Naive thymus-derived CD4-positive, alpha-beta T cell (primary cell): ENCODE data around the gene CXCL8. TPM values are rescaled to one million over a fixed set of nuclear protein-coding genes. Genes with fewer than 3 reads are reported as not detected.
"Not testable (repeated sequence)": the region's sequence is repeated elsewhere in the genome, so short reads cannot be mapped to it uniquely, and the experiment has no call there.

Experiments used
- ATAC-seq: fragments of 150-1000 bp; cut with Tn5 transposase; 2 replicates; pipeline ENCODE4 v1.10.0; 2021; ENCODE audit warnings: mild to moderate bottlenecking, moderate library complexity
- CTCF ChIA-PET: fragments of 350-600 bp; sonication (Branson Sonifier 250); formaldehyde crosslinking; loops from one replicate; lab custom pipeline; 2021; ENCODE audit warnings: antibody characterized with exemption; lab: Charles Lee
- POLR2A ChIA-PET: fragments of 350-600 bp; sonication (Branson Sonifier 250); formaldehyde crosslinking; loops from one replicate; lab custom pipeline; 2021; ENCODE audit warnings: antibody characterized with exemption, inconsistent platforms; lab: Charles Lee
- DNase-seq, 9 donors: peaks; one replicate each; pipeline versions ENCODE4 v3.0.0 to v3.0.0-alpha.2; 2020 to 2022; ENCODE audit warnings: mixed read lengths in 1 of 9
- H3K27ac ChIP-seq: one replicate; pipeline ENCODE4 v1.7.0; 2013; ENCODE audit warnings: mild to moderate bottlenecking, low read depth, low read length, moderate library complexity
- H3K27me3 ChIP-seq, 2 donors: one replicate each; pipeline ENCODE4 v1.7.0; 2013; ENCODE audit warnings: low read length in 2 of 2, mild to moderate bottlenecking in 2 of 2, moderate library complexity in 2 of 2; ENCODE audit not compliant: control insufficient read depth in 2 of 2, insufficient read depth in 2 of 2
- H3K36me3 ChIP-seq, 3 experiments: 1 replicate in 2 of 3; 2 replicates in 1 of 3; pipeline ENCODE4 v1.7.0; 2013; ENCODE audit warnings: low read length in 3 of 3, mild to moderate bottlenecking in 3 of 3, moderate library complexity in 1 of 3; ENCODE audit not compliant: insufficient read depth in 3 of 3, control insufficient read depth in 2 of 3
- H3K4me1 ChIP-seq, 2 donors: one replicate each; pipeline ENCODE4 v1.7.0; 2013; ENCODE audit warnings: low read length in 2 of 2, mild to moderate bottlenecking in 2 of 2, moderate library complexity in 1 of 2; ENCODE audit not compliant: control insufficient read depth in 2 of 2, insufficient read depth in 2 of 2
- H3K4me3 ChIP-seq: 2 replicates; pipeline ENCODE4 v1.7.0; 2013; ENCODE audit warnings: mild to moderate bottlenecking, low read length
- H3K9me3 ChIP-seq, 3 experiments: 1 replicate in 2 of 3; 2 replicates in 1 of 3; pipeline ENCODE4 v1.7.0; 2013; ENCODE audit warnings: low read length in 3 of 3; ENCODE audit not compliant: control insufficient read depth in 2 of 3
- H3K27ac Mint-ChIP-seq, 9 donors: one replicate each; pipeline ENCODE4 v1.8.0; 2020 to 2022; ENCODE audit warnings: mixed read lengths in 9 of 9, mild to moderate bottlenecking in 8 of 9, moderate library complexity in 5 of 9, inconsistent platforms in 2 of 9
- H3K27me3 Mint-ChIP-seq, 5 donors: one replicate each; pipeline ENCODE4 v1.8.0; 2021 to 2022; ENCODE audit warnings: mixed read lengths in 5 of 5, mild to moderate bottlenecking in 1 of 5
- H3K36me3 Mint-ChIP-seq, 5 donors: one replicate each; pipeline ENCODE4 v1.8.0; 2020 to 2022; ENCODE audit warnings: mixed read lengths in 5 of 5, mild to moderate bottlenecking in 3 of 5, inconsistent platforms in 1 of 5
- H3K4me1 Mint-ChIP-seq, 7 donors: one replicate each; pipeline ENCODE4 v1.8.0; 2020 to 2022; ENCODE audit warnings: mixed read lengths in 7 of 7, mild to moderate bottlenecking in 3 of 7, inconsistent platforms in 1 of 7
- H3K4me3 Mint-ChIP-seq, 10 donors: one replicate each; pipeline ENCODE4 v1.8.0; 2020 to 2022; ENCODE audit warnings: mild to moderate bottlenecking in 10 of 10, mixed read lengths in 10 of 10, moderate library complexity in 6 of 10, inconsistent platforms in 2 of 10
- H3K9me3 Mint-ChIP-seq, 11 donors: one replicate each; pipeline ENCODE4 v1.8.0; 2020 to 2022; ENCODE audit warnings: mixed read lengths in 11 of 11, mild to moderate bottlenecking in 4 of 11, inconsistent platforms in 1 of 11, moderate library complexity in 1 of 11
- intact Hi-C, 2 donors: fragments of 100-400 bp; cut with micrococcal nuclease; formaldehyde crosslinking; loops; one replicate each; pipeline ENCODE4 v1.15.1; 2023
- polyA plus RNA-seq, 2 donors: library from polyadenylated mRNA; unstranded; fragments of 300-500 nt; fragmentation: Illumina TruSeq; gene quantifications; one replicate each; pipeline ENCODE4 v1.2.3, GENCODE V29; 2021
- total RNA-seq, 6 experiments: library from RNA in 5 of 6; stranded (reverse) in 5 of 6; gene quantifications; 1 replicate in 5 of 6; 2 replicates in 1 of 6; pipeline ENCODE4 v1.2.3 and lab custom pipeline; 2021 to 2026

The CXCL8 gene
- total and polyA plus RNA-seq, 7 experiments from 2014 or later: 0.20 to 501 (median 3.6) TPM; not detected in 1

DNA sequence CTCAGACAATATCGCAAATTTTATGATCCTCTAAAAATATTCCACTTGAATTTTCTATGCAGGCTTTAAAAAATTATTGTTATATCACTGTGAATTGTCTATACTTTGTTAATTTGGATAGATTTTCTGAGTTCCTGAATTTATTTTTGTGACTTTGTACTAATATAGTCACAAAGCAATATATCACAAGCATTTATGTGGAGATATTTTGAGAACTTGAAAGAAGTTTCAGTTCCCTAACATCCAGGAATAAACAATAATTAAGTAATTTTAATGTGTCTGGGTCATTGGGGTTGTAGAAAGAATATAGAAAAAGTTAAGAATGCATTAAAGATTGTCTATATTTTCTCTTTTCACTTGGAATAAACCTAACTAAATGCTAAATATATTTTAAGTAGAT lies 32.0 kb downstream of the CXCL8 start:
- no peaks in the 10 kb centered on the region for H3K4me1 Mint-ChIP-seq
- ChIA-PET POLR2A (no interaction called here), CTCF (no interaction called here)
- Histone ChIP-seq H3K27me3 (no peaks in the 10 kb centered on the region), H3K4me1 (no peaks in the 10 kb centered on the region), H3K36me3 (no peaks in the 10 kb centered on the region), H3K9me3 (no peaks in the 10 kb centered on the region), H3K4me3 (no peak overlapping the region), H3K27ac (no peak overlapping the region)
- no peak overlapping the region for H3K27ac Mint-ChIP-seq
- peaks cover 0 to 5% (median 0%) of the 10 kb centered on the region in 11 donors for H3K9me3 Mint-ChIP-seq
- peaks cover 0 to 6% (median 0%) of the 10 kb centered on the region in 5 donors for H3K27me3 Mint-ChIP-seq
- H3K36me3 Mint-ChIP-seq: no peaks in the 10 kb centered on the region
- H3K4me3 Mint-ChIP-seq: no peak overlapping the region
- DNase-seq (no peak), ATAC-seq (no peak)
- intact Hi-C loops: no loop called here

- H3K36me3 Mint-ChIP-seq, H3K4me3 ChIP-seq, H3K4me3 Mint-ChIP-seq, H3K27ac ChIP-seq, H3K36me3 ChIP-seq, H3K9me3 Mint-ChIP-seq, DNase-seq, H3K4me1 ChIP-seq, H3K27ac Mint-ChIP-seq, H3K27me3 Mint-ChIP-seq, H3K27me3 ChIP-seq, H3K9me3 ChIP-seq, intact Hi-C loops, CTCF ChIA-PET, H3K4me1 Mint-ChIP-seq, ATAC-seq, POLR2A ChIA-PET: not testable (repeated sequence)
These were observed 34.0 kb downstream of the CXCL8 start for GRCh38 chr4:73774406-73774805.

DNA sequence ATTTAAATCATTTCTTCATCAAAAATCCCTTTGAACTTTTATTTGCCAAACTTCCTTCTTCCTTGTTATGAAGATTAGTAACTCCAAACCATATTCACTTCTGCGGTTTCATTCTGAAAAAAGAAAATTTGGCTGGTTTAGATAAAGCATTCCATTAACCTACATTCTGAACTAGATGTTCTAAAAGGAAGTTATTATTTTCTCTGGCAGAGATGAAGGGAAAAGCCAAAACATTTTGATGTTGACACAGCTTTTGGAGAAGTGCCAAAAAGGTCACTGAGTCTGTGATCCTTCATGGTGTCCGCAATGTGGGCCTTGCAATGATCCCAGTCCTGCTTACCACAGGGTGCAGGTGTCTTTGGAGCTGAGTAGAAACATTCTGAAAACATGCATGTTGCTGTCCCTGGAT lies 36.0 kb downstream of the CXCL8 start:
- Mint-ChIP-seq H3K4me1 (no peaks in the 10 kb centered on the region), H3K27me3 (peaks cover 0 to 6% (median 0%) of the 10 kb centered on the region in 5 donors), H3K27ac (no peak overlapping the region), H3K9me3 (peaks cover 0 to 2% (median 0%) of the 10 kb centered on the region in 11 donors), H3K36me3 (no peaks in the 10 kb centered on the region), H3K4me3 (no peak overlapping the region)
- ChIA-PET POLR2A (no interaction called here), CTCF (no interaction called here)
- Histone ChIP-seq H3K27me3 (no peaks in the 10 kb centered on the region), H3K9me3 (no peaks in the 10 kb centered on the region), H3K4me3 (no peak overlapping the region), H3K4me1 (no peaks in the 10 kb centered on the region), H3K27ac (no peak overlapping the region), H3K36me3 (no peaks in the 10 kb centered on the region)
- ATAC-seq (no peak), DNase-seq (no peak)
- intact Hi-C loops: no loop called here

- H3K27me3 ChIP-seq: no peaks in the 10 kb centered on the region
- Mint-ChIP-seq H3K27ac (no peak overlapping the region), H3K4me1 (no peaks in the 10 kb centered on the region), H3K27me3 (peaks cover 0 to 6% (median 0%) of the 10 kb centered on the region in 5 donors), H3K4me3 (no peak overlapping the region), H3K9me3 (peaks cover 0 to 2% (median 0%) of the 10 kb centered on the region in 11 donors), H3K36me3 (no peaks in the 10 kb centered on the region)
- no peak overlapping the region for H3K27ac ChIP-seq
- no peak for ATAC-seq
- H3K4me3 ChIP-seq: no peak overlapping the region
- H3K36me3 ChIP-seq: no peaks in the 10 kb centered on the region
- no peak for DNase-seq
- intact Hi-C loops: no loop called here
- no peaks in the 10 kb centered on the region for H3K4me1 ChIP-seq
- POLR2A ChIA-PET: no interaction called here
- CTCF ChIA-PET: no interaction called here
- no peaks in the 10 kb centered on the region for H3K9me3 ChIP-seq
These were observed 37.2 kb downstream of the CXCL8 start for GRCh38 chr4:73777612-73778011.

GRCh38 chr4:73780243-73780642 lies 39.9 kb downstream of the CXCL8 start:
- Histone ChIP-seq H3K36me3 (no peaks in the 10 kb centered on the region), H3K27ac (no peak overlapping the region), H3K4me1 (no peaks in the 10 kb centered on the region), H3K27me3 (no peaks in the 10 kb centered on the region), H3K4me3 (no peak overlapping the region), H3K9me3 (no peaks in the 10 kb centered on the region)
- H3K36me3 Mint-ChIP-seq: no peaks in the 10 kb centered on the region
- ChIA-PET CTCF (no interaction called here), POLR2A (no interaction called here)
- H3K9me3 Mint-ChIP-seq: peaks cover 0 to 2% (median 0%) of the 10 kb centered on the region in 11 donors
- DNase-seq (no peak), ATAC-seq (no peak)
- intact Hi-C loops: no loop called here
- H3K27ac Mint-ChIP-seq: no peak overlapping the region
- peaks cover 0 to 6% (median 0%) of the 10 kb centered on the region in 5 donors for H3K27me3 Mint-ChIP-seq
- no peak overlapping the region for H3K4me3 Mint-ChIP-seq
- no peaks in the 10 kb centered on the region for H3K4me1 Mint-ChIP-seq

DNA sequence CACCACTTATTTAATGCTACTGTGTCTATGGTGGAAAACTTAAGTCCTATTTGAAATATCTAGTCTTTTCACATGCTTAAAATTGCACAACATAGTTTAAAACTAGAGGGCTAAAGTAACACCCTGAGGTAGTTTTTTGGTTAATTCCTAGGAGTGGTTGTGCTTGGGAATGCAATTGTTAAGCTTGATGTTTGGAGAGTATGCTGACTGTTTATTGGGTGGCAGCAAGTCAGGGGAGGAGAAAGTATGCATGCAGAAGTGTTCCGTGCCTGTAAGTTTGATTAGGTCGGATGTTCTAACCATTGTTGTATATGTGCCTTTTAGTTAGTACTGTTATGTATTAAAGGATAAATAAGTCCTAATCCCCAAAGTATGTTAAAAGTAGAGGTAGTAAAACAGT lies 40.5 kb downstream of the CXCL8 start:
- no peak for ATAC-seq
- peaks cover 0 to 6% (median 3%) of the 10 kb centered on the region in 5 donors for H3K27me3 Mint-ChIP-seq
- H3K36me3 ChIP-seq: no peaks in the 10 kb centered on the region
- H3K27me3 ChIP-seq: no peaks in the 10 kb centered on the region
- intact Hi-C loops: no loop called here
- no peaks in the 10 kb centered on the region for H3K9me3 ChIP-seq
- no peak for DNase-seq
- no peaks in the 10 kb centered on the region for H3K4me1 Mint-ChIP-seq
- no peak overlapping the region for H3K4me3 Mint-ChIP-seq
- no peaks in the 10 kb centered on the region for H3K36me3 Mint-ChIP-seq
- CTCF ChIA-PET: no interaction called here
- no peaks in the 10 kb centered on the region for H3K4me1 ChIP-seq
- no peak overlapping the region for H3K27ac ChIP-seq
- no peak overlapping the region for H3K27ac Mint-ChIP-seq
- H3K9me3 Mint-ChIP-seq: peaks cover 0 to 2% (median 0%) of the 10 kb centered on the region in 11 donors
- no peak overlapping the region for H3K4me3 ChIP-seq
- POLR2A ChIA-PET: no interaction called here

DNA sequence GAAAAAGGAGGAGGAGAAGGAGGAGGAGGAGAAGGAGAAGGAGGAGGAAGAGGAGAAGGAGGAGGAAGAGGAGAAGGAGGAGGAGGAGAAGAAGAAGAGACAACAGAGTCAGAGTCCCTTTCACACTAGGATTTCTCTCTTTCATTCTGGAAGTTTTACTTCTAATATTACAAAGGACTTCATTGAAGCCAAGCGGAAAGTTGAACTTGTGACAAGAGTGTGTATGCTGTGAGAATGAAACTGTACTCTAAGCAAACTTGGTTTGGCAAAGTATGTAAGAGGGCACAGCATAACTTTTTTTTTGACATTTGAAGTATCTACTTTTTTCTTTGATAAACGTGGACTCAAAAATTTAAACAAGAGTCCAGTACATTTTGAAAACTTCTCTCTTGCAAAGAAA lies 48.0 kb downstream of the CXCL8 start:
- Histone ChIP-seq H3K9me3 (no peaks in the 10 kb centered on the region), H3K27me3 (no peaks in the 10 kb centered on the region), H3K4me3 (no peak overlapping the region), H3K36me3 (no peaks in the 10 kb centered on the region), H3K27ac (no peak overlapping the region), H3K4me1 (no peaks in the 10 kb centered on the region)
- Mint-ChIP-seq H3K27me3 (peaks cover 0 to 9% (median 0%) of the 10 kb centered on the region in 5 donors), H3K9me3 (peaks cover 0 to 14% (median 3%) of the 10 kb centered on the region in 11 donors), H3K27ac (no peak overlapping the region), H3K4me1 (no peaks in the 10 kb centered on the region), H3K4me3 (no peak overlapping the region), H3K36me3 (no peaks in the 10 kb centered on the region)
- ATAC-seq (no peak), DNase-seq (no peak)
- ChIA-PET CTCF (no interaction called here), POLR2A (no interaction called here)
- intact Hi-C loops: no loop called here
